Measurements from ENCODE around the gene ATXN10.

Gene ATXN10

GRCh38 chr22:45860201-45860600, 188.6 kb downstream of the ATXN10 start:
- no peak for DNase-seq (ENCODE audit: low read depth)

GRCh38 chr22:45861259-45861658, 189.6 kb downstream of the ATXN10 start:
- DNase-seq (ENCODE audit: low read depth), result no peak

GRCh38 chr22:45863981-45864751, 192.5 kb downstream of the ATXN10 start:
- DNase-seq (ENCODE audit: low read depth), result peak; percentile 63

- no peak for DNase-seq (ENCODE audit: low read depth)
These were observed 193.4 kb downstream of the ATXN10 start for GRCh38 chr22:45864959-45865476.

- DNase-seq (ENCODE audit: low read depth), result no peak
These were observed 194.0 kb downstream of the ATXN10 start for GRCh38 chr22:45865561-45866125.

- no peak for DNase-seq (ENCODE audit: low read depth)
These were observed 194.6 kb downstream of the ATXN10 start for GRCh38 chr22:45866126-45866645.

- DNase-seq (ENCODE audit: low read depth), result no peak
These were observed 195.0 kb downstream of the ATXN10 start for GRCh38 chr22:45866646-45867117.

GRCh38 chr22:45867118-45867905, 195.7 kb downstream of the ATXN10 start:
- no peak for DNase-seq (ENCODE audit: low read depth)

GRCh38 chr22:45867906-45868555, 196.4 kb downstream of the ATXN10 start:
- no peak for DNase-seq (ENCODE audit: low read depth)

GRCh38 chr22:45868571-45869339, 197.1 kb downstream of the ATXN10 start:
- no peak for DNase-seq (ENCODE audit: low read depth)

- no peak for DNase-seq (ENCODE audit: low read depth)
These were observed 197.8 kb downstream of the ATXN10 start for GRCh38 chr22:45869340-45869847.

- DNase-seq (ENCODE audit: low read depth), result no peak
These were observed 198.4 kb downstream of the ATXN10 start for GRCh38 chr22:45870011-45870410.

GRCh38 chr22:45871721-45872120, 200.1 kb downstream of the ATXN10 start:
- no peak for DNase-seq (ENCODE audit: low read depth)

- no peak for DNase-seq (ENCODE audit: low read depth)
These were observed 201.1 kb downstream of the ATXN10 start for GRCh38 chr22:45872659-45873263.

- DNase-seq (ENCODE audit: low read depth), result no peak
These were observed 204.8 kb downstream of the ATXN10 start for GRCh38 chr22:45876136-45877035.

- no peak for DNase-seq (ENCODE audit: low read depth)
These were observed 205.4 kb downstream of the ATXN10 start for GRCh38 chr22:45877036-45877380.

- no peak for DNase-seq (ENCODE audit: low read depth)
These were observed 206.0 kb downstream of the ATXN10 start for GRCh38 chr22:45877651-45878050.

- no peak for DNase-seq (ENCODE audit: low read depth)
These were observed 206.6 kb downstream of the ATXN10 start for GRCh38 chr22:45878051-45878781.
